Bronchial epithelial cell (primary cell): ENCODE data around the gene RNASEH2B. TPM values are rescaled to one million over a fixed set of nuclear protein-coding genes. Genes with fewer than 3 reads are reported as not detected.

Experiments
- DNase-seq: peaks from one replicate; pipeline ENCODE4 v3.0.0-alpha.2; 2010; ENCODE audit warnings: low read depth
- FAIRE-seq: peaks from 2 replicates; lab custom pipeline; 2011; peaks lifted over from hg19 to GRCh38; lab: Jason Lieb, UNC
- H3K27me3 ChIP-seq: 2 replicates; pipeline ENCODE4 v1.5.1; 2011; ENCODE audit warnings: low read length; ENCODE audit not compliant: control insufficient read depth, insufficient read depth
- H3K36me3 ChIP-seq: 2 replicates; pipeline ENCODE4 v1.5.1; 2011; ENCODE audit warnings: low read length; ENCODE audit not compliant: control insufficient read depth, insufficient read depth
- H3K4me3 ChIP-seq: 2 replicates; pipeline ENCODE4 v1.5.1; 2011; ENCODE audit warnings: mild to moderate bottlenecking, low read depth, low read length, control low read depth
- CTCF ChIP-seq: IDR thresholded peaks from 2 replicates; pipeline ENCODE4 v1.5.1; 2011; ENCODE audit warnings: mild to moderate bottlenecking, moderate library complexity, low read length, control low read depth, inconsistent platforms; ENCODE audit not compliant: insufficient read depth, severe bottlenecking
- total RNA-seq: library from RNA; depleted of rRNA; stranded (reverse); fragments of >200 nt; gene quantifications from 2 replicates; pipeline ENCODE4 v1.2.1, GENCODE V29; 2014

The RNASEH2B gene
- total RNA-seq, 1 donor from 2014 or later: 35.0 TPM

DNA sequence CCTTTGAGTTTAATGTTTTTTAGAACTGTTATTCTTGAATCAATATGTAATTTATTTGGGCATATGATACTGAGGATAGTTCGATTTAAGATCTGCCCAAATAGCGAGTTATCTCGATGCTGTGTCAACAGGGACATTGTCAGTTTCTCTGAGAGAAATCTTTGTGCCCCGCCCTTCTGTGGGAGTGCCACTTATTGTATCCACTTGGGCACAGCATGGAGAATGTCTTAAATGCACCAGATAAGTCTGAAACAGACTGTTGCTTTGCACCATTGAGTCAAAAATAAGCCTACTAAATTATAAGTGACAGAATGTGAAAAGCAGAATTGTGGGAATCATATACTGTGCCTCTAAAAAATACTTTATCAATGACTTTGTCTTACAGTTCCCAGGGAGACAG, 45.6 kb downstream of the RNASEH2B start:
- DNase-seq: no peak
- FAIRE-seq: no peak

GRCh38 chr13:50955798-50956197, 46.2 kb downstream of the RNASEH2B start:
- DNase-seq (no peak), FAIRE-seq (no peak)
- H3K27me3 ChIP-seq: no peaks in the 10 kb centered on the region
- H3K36me3 ChIP-seq: no peaks in the 10 kb centered on the region
- H3K4me3 ChIP-seq: no peak overlapping the region
- no peak for TF ChIP-seq CTCF

More for the DNA sequence above, 45.6 kb downstream of the RNASEH2B start:
- no peak for TF ChIP-seq CTCF
- Histone ChIP-seq H3K36me3 (no peaks in the 10 kb centered on the region), H3K27me3 (no peaks in the 10 kb centered on the region), H3K4me3 (no peak overlapping the region)

GRCh38 chr13:50957620-50958019, 48.0 kb downstream of the RNASEH2B start:
- Histone ChIP-seq H3K36me3 (no peaks in the 10 kb centered on the region), H3K27me3 (no peaks in the 10 kb centered on the region), H3K4me3 (no peak overlapping the region)
- FAIRE-seq (no peak), DNase-seq (no peak)
- TF ChIP-seq CTCF: no peak

GRCh38 chr13:50969691-50970090, 60.1 kb downstream of the RNASEH2B start:
- DNase-seq (peak; percentile 10), FAIRE-seq (no peak)
- TF ChIP-seq CTCF: peak; percentile 21
- no peaks in the 10 kb centered on the region for H3K36me3 ChIP-seq
- no peak overlapping the region for H3K4me3 ChIP-seq
- no peaks in the 10 kb centered on the region for H3K27me3 ChIP-seq

GRCh38 chr13:50970956-50971355, 61.4 kb downstream of the RNASEH2B start:
- FAIRE-seq: no peak
- no peak overlapping the region for H3K4me3 ChIP-seq
- DNase-seq: no peak
- no peaks in the 10 kb centered on the region for H3K36me3 ChIP-seq
- no peaks in the 10 kb centered on the region for H3K27me3 ChIP-seq
- TF ChIP-seq CTCF: no peak

DNA sequence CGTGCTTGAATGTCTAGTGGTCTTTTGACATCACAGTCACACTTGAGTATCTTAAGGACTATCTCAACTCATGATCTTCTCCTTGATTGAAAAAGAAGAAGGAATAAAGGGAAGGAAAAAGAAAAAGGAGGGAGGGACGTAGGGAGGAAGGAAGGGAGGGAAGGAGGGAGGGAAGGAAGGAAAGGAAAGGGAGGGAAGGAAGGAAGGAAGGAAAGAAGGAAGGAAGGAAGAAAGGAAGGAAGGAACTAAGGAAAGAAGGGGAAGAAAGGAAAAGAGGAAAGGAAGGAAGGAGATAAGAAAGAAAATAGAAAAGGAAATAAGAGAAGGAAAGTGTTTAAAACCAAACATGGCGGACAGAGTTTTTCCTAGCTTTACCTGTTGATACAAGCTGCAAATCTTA, 64.7 kb downstream of the RNASEH2B start:
- FAIRE-seq (no peak), DNase-seq (no peak)
- no peak for TF ChIP-seq CTCF
- H3K27me3 ChIP-seq: no peaks in the 10 kb centered on the region
- H3K4me3 ChIP-seq: no peak overlapping the region
- no peaks in the 10 kb centered on the region for H3K36me3 ChIP-seq
